Esophagus (tissue), 2 donors: Measurements from ENCODE around the gene C11orf24. TPM values are rescaled to one million over a fixed set of nuclear protein-coding genes. Genes with fewer than 3 reads are reported as not detected.

Source experiments
- H3K27ac ChIP-seq, 2 donors: one replicate each; pipeline ENCODE4 v1.5.1; 2013; ENCODE audit warnings: low read depth in 2 of 2, mild to moderate bottlenecking in 2 of 2, inconsistent platforms in 1 of 2, low read length in 1 of 2, moderate library complexity in 1 of 2
- H3K27me3 ChIP-seq, 2 donors: one replicate each; pipeline ENCODE4 v1.6.1; 2013; ENCODE audit warnings: low read length in 2 of 2, control low read depth in 1 of 2, mild to moderate bottlenecking in 1 of 2; ENCODE audit not compliant: insufficient read depth in 2 of 2, control insufficient read depth in 1 of 2
- H3K36me3 ChIP-seq, 2 donors: one replicate each; pipeline ENCODE4 v1.6.1; 2013; ENCODE audit warnings: low read length in 1 of 2; ENCODE audit not compliant: control insufficient read depth in 2 of 2, insufficient read depth in 2 of 2
- H3K4me1 ChIP-seq, 2 donors: one replicate each; pipeline ENCODE4 v1.6.1; 2013; ENCODE audit warnings: low read length in 1 of 2; ENCODE audit not compliant: control insufficient read depth in 2 of 2, insufficient read depth in 2 of 2
- H3K4me3 ChIP-seq, 2 donors: one replicate each; pipeline ENCODE4 v1.5.1; 2013; ENCODE audit warnings: low read length in 2 of 2, mild to moderate bottlenecking in 2 of 2, low read depth in 1 of 2, moderate library complexity in 1 of 2
- H3K9me3 ChIP-seq, 2 donors: one replicate each; pipeline ENCODE4 v1.6.1; 2013; ENCODE audit warnings: mild to moderate bottlenecking in 2 of 2, low read depth in 1 of 2, low read length in 1 of 2, moderate library complexity in 1 of 2; ENCODE audit not compliant: control insufficient read depth in 2 of 2, insufficient read depth in 1 of 2
- WGBS, 2 donors: extraction: QIAGEN DNeasy Blood & Tissue Kit; methylation state at CpG; one replicate each; pipeline ENCODE4 v1.1.7; 2013; 5-methylcytosine and 5-hydroxymethylcytosine counted together
- polyA plus RNA-seq, 2 donors: library from polyadenylated mRNA; stranded (reverse); fragments of 200-250 nt; gene quantifications; one replicate each; pipeline ENCODE4 v1.2.3, GENCODE V29; 2013
- donor health status: healthy with polysubstance abuse.
- donor health status: Bipolar disorder and iron deficiency.

Gene C11orf24
- polyA plus RNA-seq: 10 to 100 TPM in 1 of 2 donors, 1 to 10 TPM in 1; 8.9 to 13.4 TPM

GRCh38 chr11:68271781-68272608 is at the start of gene C11orf24:
Gene C11orf24, minus strand, starts transcription at chr11:68271973. Its CDS starts 8,206 bp downstream, at chr11:68263767.
- H3K4me3 ChIP-seq: peak within 1 kb of the TSS; percentile 78 to 81
- no peaks in the 10 kb centered on the region for H3K27me3 ChIP-seq
- no peaks in the 10 kb centered on the region for H3K9me3 ChIP-seq
- peaks cover 0 to 10% of the 10 kb centered on the region in 2 donors for H3K36me3 ChIP-seq
- H3K4me1 ChIP-seq: peaks cover 2 to 3% of the 10 kb centered on the region in 2 donors
- 0% methylated on average over 50 to 71 of the region's 71 CpGs for WGBS, 2 donors
- H3K27ac ChIP-seq: peak within 1 kb of the TSS; percentile 98 to 99

- no peaks in the 10 kb centered on the region for H3K36me3 ChIP-seq
- H3K9me3 ChIP-seq: no peaks in the 10 kb centered on the region
- H3K4me1 ChIP-seq: peaks cover 8 to 17% of the 10 kb centered on the region in 2 donors
- H3K27me3 ChIP-seq: no peaks in the 10 kb centered on the region
- 68 to 74% methylated on average over 11 to 15 of the region's 15 CpGs for WGBS, 2 donors
- peak overlapping the region in 1 of 2 donors; percentile 18 for H3K27ac ChIP-seq
- H3K4me3 ChIP-seq: no peak overlapping the region
Measured at GRCh38 chr11:68317147-68317785, 45.5 kb upstream of the C11orf24 start.

- WGBS, 2 donors: 45 to 60% methylated on average over 19 of the region's 19 CpGs
- Histone ChIP-seq H3K27me3 (no peaks in the 10 kb centered on the region), H3K4me1 (peaks cover 9% of the 10 kb centered on the region in 2 donors), H3K27ac (peak overlapping the region; percentile 87), H3K36me3 (no peaks in the 10 kb centered on the region), H3K9me3 (no peaks in the 10 kb centered on the region), H3K4me3 (peak overlapping the region; percentile 5 to 75)
Measured at GRCh38 chr11:68315171-68315920, 43.6 kb upstream of the C11orf24 start.

GRCh38 chr11:68314203-68315170 is 42.7 kb upstream of the C11orf24 start:
- peak overlapping the region; percentile 87 for H3K27ac ChIP-seq
- H3K4me3 ChIP-seq: peak overlapping the region; percentile 65 to 75
- H3K27me3 ChIP-seq: no peaks in the 10 kb centered on the region
- WGBS, 2 donors: 20 to 23% methylated on average over 27 of the region's 27 CpGs
- no peaks in the 10 kb centered on the region for H3K36me3 ChIP-seq
- H3K4me1 ChIP-seq: peaks cover 9% of the 10 kb centered on the region in 2 donors
- H3K9me3 ChIP-seq: no peaks in the 10 kb centered on the region

- 9 to 15% methylated on average over 19 of the region's 19 CpGs for WGBS, 2 donors
- H3K4me1 ChIP-seq: peaks cover 9% of the 10 kb centered on the region in 2 donors
Measured at GRCh38 chr11:68313574-68314202, 41.9 kb upstream of the C11orf24 start.

GRCh38 chr11:68312780-68313573 is 41.2 kb upstream of the C11orf24 start:
- WGBS, 2 donors: 1% methylated on average over 69 to 102 of the region's 102 CpGs
- peak overlapping the region; percentile 65 to 75 for H3K4me3 ChIP-seq
- no peaks in the 10 kb centered on the region for H3K27me3 ChIP-seq
- no peaks in the 10 kb centered on the region for H3K36me3 ChIP-seq
- no peaks in the 10 kb centered on the region for H3K9me3 ChIP-seq
- peaks cover 9% of the 10 kb centered on the region in 2 donors for H3K4me1 ChIP-seq
- H3K27ac ChIP-seq: peak overlapping the region; percentile 87

More at GRCh38 chr11:68313574-68314202, 41.9 kb upstream of the C11orf24 start:
- no peaks in the 10 kb centered on the region for H3K9me3 ChIP-seq
- H3K36me3 ChIP-seq: no peaks in the 10 kb centered on the region
- no peaks in the 10 kb centered on the region for H3K27me3 ChIP-seq
- H3K27ac ChIP-seq: peak overlapping the region; percentile 87
- peak overlapping the region; percentile 65 to 75 for H3K4me3 ChIP-seq

- Histone ChIP-seq H3K36me3 (no peaks in the 10 kb centered on the region), H3K4me3 (peak within 1 kb of the TSS; percentile 65 to 75), H3K27me3 (no peaks in the 10 kb centered on the region), H3K9me3 (no peaks in the 10 kb centered on the region), H3K27ac (peak within 1 kb of the TSS; percentile 87), H3K4me1 (peaks cover 9% of the 10 kb centered on the region in 2 donors)
- WGBS, 2 donors: 3 to 4% methylated on average over 50 to 85 of the region's 85 CpGs
Measured at GRCh38 chr11:68312117-68312779, 40.5 kb upstream of the C11orf24 start, which contains the start of gene LRP5. Gene LRP5, plus strand, starts transcription at chr11:68312591. Its CDS starts 124 bp downstream, at chr11:68312715.
